Activated CD4-positive, alpha-beta T cell treated with anti-CD3 and anti-CD28 coated beads, Interleukin-2, amount 50 U/mL, for 4 hours (primary cell): ENCODE measurements around the gene DNAJB8.

ENCODE experiments used
- DNase-seq, 2 experiments: peaks; one replicate each; pipeline ENCODE4 v3.0.0-alpha.2; 2020

DNAJB8 gene

DNA sequence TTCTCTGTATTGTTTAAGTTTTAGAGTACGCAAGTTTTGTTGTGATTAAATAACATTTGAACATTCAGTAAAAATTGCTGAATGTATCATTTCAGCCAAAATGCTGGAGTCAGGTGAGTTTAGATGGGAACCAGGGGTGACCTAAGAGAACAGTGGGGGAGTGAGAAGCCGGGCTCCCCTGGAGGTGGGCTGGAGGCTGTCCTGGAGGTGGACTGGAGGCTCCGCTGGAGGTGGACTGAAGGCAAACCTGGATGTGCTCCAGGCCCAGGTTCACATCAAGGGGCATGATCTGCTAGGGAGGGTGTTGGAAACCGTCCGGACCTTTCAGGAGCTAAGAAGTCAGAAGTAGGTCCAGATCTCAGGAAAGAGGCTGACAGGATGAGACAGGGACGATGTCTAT is 23.7 kb downstream of the DNAJB8 start:
- DNase-seq = no peak

DNA sequence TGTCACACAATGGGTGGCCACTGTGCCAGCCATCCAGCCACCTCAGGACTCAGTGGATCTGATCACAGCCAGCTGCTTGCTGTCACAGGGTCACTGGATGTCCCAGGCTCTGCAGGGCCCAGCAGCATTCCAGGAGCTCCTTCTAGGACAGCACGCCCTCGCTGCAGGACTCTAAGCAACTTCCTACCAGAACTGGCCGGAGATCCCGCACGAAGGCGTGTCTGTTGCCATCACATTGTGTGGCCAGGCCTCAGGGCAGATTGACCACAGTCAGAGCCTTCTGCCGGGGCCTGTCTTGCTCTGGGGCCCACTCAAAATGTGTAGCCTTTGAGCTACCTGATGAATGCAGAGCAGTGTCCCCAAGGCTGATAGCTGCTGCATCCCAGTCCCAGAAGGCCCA is 24.6 kb downstream of the DNAJB8 start:
- no peak for DNase-seq

GRCh38 chr3:128439226-128439625 is 27.5 kb downstream of the DNAJB8 start:
- DNase-seq = no peak

- no peak for DNase-seq
Measured at GRCh38 chr3:128438488-128439072, 28.1 kb downstream of the DNAJB8 start.

DNA sequence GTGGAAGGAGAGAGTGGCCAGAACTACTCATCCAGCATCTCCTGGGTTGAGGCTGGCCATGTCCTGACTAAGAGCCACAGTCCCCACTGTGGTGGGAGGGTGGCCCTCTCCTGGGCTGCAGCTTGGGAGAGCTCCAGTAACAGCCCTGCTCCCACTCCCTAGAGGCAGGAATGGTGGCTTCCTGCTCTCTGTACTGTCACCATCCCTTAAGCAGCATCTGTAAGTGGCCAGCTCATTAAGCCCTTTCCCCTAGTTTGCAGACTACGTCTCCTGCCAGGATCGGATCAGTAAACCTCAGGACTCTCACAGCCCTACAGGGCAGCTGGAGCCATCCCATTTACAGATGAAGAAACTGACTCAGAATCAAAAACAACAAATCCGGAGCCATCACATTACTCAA is 30.5 kb downstream of the DNAJB8 start:
- DNase-seq = no peak

- DNase-seq = no peak
Measured at GRCh38 chr3:128435561-128435960, 31.1 kb downstream of the DNAJB8 start.

- DNase-seq = no peak
Measured at GRCh38 chr3:128435058-128435457, 31.6 kb downstream of the DNAJB8 start.

DNA sequence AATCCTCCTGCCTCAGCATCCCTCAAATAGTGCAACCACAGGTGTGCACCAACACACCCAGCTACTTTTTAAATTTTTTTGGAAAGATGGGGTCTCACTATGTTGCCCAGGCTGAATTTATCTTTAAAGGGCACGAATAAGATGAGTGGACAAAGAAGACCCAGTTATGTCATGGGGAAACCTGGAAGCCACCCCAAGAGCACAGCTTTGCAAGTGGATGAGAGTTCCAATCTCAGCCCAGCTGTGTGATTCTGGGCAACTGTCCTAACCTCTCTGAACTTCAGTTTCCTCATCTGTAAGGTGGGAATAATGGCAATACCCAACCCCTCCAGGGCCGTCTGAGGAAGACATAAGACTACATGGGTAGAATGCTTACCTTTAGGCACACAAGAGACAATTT is 32.2 kb downstream of the DNAJB8 start:
- no peak for DNase-seq

GRCh38 chr3:128433837-128434165 is 32.9 kb downstream of the DNAJB8 start:
- no peak for DNase-seq

- DNase-seq = no peak
Measured at GRCh38 chr3:128432971-128433836, 33.5 kb downstream of the DNAJB8 start.

DNA sequence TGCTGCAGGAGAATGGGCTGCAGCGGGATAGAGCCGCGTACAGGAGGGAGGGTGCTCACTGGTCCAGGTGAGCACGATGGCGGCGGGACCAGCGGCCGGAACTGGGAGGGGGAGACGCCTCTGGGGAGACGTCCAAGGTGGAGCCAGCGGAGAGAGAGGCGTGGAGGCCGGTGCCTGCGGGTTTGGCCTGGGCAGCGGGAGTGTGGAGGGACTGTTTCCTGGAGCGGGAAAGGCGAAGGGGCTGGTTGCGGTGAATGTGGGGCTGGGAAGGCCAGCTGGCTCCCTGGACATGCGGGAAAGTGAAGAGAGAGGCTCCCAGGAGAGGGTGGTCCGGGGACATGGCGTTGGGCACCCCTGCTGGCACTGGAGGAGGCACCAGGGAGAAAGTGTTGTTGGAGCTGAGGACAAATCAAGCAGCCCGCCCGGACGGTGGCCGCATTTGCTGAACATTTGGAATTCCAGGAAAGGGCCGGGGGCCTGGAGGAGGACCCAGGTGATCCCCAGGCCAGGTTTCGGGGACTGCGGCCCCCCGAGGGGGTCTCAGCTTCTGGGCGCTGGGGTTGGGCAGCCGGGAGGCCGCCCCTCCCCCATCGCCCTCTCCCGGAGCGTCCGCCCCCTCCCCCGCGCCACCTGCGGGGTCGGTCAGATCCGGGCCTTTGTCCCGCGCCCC is 34.3 kb downstream of the DNAJB8 start:
- no peak for DNase-seq

DNA sequence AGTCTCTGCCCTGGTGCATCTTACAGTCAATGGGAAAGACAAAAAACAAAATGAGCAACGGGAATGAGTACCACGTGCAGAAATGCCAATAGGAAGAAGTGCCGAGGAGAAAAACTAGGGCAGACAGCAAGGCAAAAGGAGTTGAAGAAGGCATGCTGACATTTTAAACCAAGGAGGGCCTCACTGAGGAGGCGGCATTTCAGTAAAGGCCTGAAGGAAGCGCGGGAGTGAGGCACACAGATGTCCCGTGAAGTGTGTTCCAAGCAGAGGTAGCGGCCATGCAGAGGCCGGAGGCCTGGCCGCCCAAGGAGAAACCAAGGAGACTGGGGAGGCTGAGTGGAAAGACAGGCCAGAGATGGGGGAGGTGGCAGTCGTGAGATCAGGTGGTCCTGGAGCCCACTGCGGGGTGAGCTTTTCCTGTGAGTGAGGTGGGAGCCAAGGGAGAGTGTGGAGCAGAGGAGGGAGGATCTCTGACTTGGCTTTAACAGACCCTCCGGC is 34.8 kb downstream of the DNAJB8 start:
- no peak for DNase-seq

GRCh38 chr3:128430731-128431130 is 36.0 kb downstream of the DNAJB8 start:
- DNase-seq = no peak

DNA sequence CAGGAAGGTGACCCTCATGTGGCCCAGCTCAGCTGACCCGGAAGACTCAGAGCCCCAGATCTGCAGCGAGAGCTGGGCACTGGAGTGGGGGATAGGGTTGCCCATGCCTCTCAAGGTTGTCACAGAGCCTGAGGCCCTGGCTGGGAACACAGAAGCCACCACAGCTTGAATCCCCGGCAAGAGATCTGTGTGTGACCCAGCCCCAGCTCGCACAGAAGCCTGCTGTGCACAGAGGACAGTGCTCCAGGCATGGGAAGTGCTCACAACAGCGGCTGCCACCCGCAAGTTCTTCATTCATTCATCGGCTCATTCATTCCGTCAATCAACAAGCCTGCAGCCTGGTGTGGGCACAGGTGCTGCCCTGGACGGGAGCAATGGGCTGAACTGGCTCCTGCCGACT is 36.4 kb downstream of the DNAJB8 start:
- no peak for DNase-seq

DNA sequence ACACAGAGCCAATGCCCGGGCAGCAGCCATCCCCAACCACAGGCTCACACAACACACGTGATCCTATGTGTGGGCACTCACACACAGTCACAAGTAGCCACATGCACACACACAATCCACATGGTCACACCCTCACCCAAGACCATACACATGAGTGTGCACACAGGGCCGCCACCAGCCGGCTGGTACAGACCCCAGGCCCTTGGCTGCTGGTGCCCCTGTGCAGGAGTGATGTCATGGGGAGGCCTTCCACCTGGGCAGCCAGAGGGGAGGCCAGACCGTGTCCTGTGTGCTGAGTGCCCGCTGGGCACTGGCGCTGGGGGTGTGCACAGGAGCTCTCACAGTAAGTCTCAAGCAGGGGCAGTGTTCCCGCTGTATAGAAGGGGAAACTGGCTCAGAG is 36.9 kb downstream of the DNAJB8 start:
- no peak for DNase-seq

GRCh38 chr3:128429275-128429674 is 37.4 kb downstream of the DNAJB8 start:
- no peak for DNase-seq

DNA sequence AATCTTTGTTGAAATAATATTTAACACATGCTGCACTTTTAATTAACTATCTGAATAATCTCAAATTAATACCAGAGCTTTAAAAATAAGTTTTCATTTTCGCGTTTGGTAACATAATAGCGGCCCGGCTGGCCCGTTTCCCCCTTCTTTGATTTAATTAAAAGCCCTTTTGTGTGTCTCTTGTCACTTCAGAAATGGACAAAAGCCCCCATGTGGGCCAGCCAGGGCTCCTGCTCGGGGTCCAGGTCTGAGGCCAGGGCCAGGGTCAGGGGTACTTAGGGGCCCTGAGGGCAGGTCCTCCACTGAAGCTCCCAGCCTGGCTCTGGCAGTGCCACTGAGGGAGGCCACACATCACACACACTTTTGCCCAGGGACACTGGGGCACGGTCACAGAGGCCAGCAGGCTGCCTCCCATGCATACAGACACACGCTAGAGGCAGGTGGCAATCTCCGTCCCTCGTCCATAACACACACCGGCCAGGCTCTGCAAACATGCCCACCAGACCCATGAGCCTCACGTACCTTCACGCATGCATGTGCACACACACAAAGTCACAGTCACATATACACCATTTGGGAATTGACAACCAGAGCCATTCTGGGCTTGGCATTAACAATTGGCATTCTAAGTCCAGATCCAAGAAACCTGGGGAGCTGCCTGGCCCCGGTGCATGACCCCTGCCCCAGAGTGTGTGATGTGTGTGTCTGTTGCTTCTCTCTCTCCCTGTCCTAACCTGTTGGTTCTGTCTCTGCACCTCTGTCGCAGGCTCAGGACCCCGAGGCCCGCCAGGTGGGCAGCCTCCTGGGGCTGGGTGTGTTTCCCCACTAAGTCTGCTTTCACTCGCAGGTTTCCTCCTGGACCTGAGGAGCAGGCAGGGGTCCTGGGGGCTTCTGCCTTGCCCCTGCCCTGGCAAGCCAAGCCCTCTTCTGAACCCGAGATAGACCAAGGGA is 38.5 kb downstream of the DNAJB8 start:
- no peak for DNase-seq

DNA sequence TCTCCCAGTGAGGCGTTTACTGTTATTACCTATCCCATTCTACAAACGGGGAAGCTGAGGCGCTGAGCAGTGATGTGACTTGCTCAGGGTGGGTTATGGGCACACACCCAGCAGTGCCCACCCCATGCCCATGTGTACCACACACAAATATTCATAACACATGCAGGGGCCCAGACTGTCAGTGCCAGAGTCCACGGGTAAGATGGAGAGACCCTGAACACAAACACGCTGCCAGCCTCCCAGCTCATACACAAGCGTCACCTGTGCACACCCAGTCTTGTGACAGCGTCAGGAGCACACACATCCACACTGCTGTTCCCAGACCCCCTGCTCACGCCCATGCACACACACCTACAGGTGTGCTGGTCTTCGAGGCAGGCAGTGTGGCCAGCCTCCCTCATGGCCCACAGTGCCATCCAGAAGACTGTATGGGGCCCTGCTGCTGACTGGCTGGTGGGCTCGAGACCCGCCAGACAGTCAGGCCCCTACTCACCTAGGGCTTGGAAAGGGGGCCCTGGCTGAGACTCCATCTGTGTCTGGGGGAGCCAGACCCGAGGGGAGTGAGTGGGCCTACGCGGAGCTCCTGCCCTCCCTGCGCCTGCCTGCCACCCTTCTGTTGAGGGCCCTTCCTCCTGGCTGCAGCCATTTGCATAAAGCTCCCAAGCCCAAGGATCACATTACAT is 39.4 kb downstream of the DNAJB8 start:
- no peak for DNase-seq

GRCh38 chr3:128426128-128426921 is 40.4 kb downstream of the DNAJB8 start:
- DNase-seq = peak; percentile 39

GRCh38 chr3:128425846-128426127 is 40.9 kb downstream of the DNAJB8 start:
- DNase-seq = no peak

DNA sequence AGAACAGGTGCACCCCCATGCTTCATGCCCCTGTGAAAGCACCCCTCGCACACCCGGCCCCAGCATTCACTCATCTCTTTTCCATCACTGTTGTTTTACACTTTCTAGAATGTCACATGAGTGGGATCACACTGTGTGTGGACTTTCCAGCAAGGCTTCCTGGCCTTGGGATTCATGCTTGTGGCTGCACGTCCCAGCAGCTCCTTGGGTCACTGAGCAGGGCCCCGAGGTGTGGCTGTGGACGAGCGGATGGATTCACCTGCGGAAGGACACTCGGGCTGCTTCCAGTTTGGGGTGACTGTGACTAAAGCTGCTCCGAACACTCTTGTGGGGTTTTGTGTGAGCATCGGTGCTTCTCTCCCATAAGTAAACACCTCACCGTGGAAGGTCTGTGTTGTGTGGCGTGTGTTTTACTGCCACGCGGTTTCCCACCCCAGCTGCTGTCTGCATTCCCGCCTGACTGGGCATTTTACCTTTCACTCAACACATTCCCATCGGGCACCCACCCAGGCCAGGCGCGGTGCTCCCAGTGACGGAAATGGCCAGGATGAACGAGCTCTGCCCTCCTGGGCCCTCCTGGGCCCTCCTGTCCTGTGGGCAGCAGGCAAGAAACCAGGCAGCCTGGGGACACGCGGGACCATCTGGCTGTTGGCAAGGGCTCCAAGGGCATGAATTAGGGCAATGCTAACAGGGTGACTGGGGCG is 41.4 kb downstream of the DNAJB8 start:
- DNase-seq = no peak
